Panc1 (cell line): ENCODE results near the gene TCHP. TPM values are rescaled to one million over a fixed set of nuclear protein-coding genes. Genes with fewer than 3 reads are reported as not detected.
"Not testable (repeated sequence)": the region's sequence is repeated elsewhere in the genome, so short reads cannot be mapped to it uniquely, and the experiment has no call there.

Source experiments
- ATAC-seq: fragments of 200-7000 bp; cut with Tn5 transposase; 2 replicates; pipeline ENCODE4 v1.9.1; 2020; ENCODE audit warnings: mild to moderate bottlenecking, moderate library complexity
- BruUV-seq: library from RNA; stranded (reverse); fragments of 400-500 nt; replicated peaks from 2 replicates; lab custom pipeline; 2021; lab: Mats Ljungman, UMichigan
- CTCF ChIA-PET: fragments of 300-600 bp; sonication (Branson Sonifier 250); formaldehyde crosslinking; loops from one replicate; lab custom pipeline; 2022; ENCODE audit warnings: antibody characterized with exemption; lab: Charles Lee
- POLR2A ChIA-PET: fragments of 300-600 bp; sonication (Branson Sonifier 250); formaldehyde crosslinking; loops from one replicate; lab custom pipeline; 2022; ENCODE audit warnings: antibody characterized with exemption; lab: Charles Lee
- DNase-seq: peaks from one replicate; pipeline ENCODE4 v3.0.0-alpha.2; 2010; ENCODE audit warnings: low read depth, low spot score
- H3K27ac ChIP-seq: 2 replicates; pipeline ENCODE4 v1.5.1; 2011; ENCODE audit warnings: mild to moderate bottlenecking, low read length, inconsistent platforms
- H3K27me3 ChIP-seq: fragments of 200-500 bp; sonication (Bioruptor generic); 2 replicates; pipeline ENCODE4 v1.6.0; 2014; ENCODE audit warnings: low read length, inconsistent platforms; ENCODE audit not compliant: control insufficient read depth, insufficient read depth
- H3K36me3 ChIP-seq: fragments of 200-500 bp; sonication (Bioruptor generic); 2 replicates; pipeline ENCODE4 v1.5.1; 2014; ENCODE audit warnings: inconsistent platforms, mild to moderate bottlenecking, low read length, moderate library complexity; ENCODE audit not compliant: control insufficient read depth, insufficient read depth
- H3K4me1 ChIP-seq: 2 replicates; pipeline ENCODE4 v1.5.1; 2011; ENCODE audit warnings: inconsistent platforms, mild to moderate bottlenecking, low read length, moderate library complexity; ENCODE audit not compliant: control insufficient read depth, insufficient read depth
- H3K4me3 ChIP-seq, 2 experiments: 2 replicates each; pipeline ENCODE4 v1.5.1; 2011 to 2012; ENCODE audit warnings: low read depth in 2 of 2, low read length in 2 of 2, mild to moderate bottlenecking in 2 of 2, inconsistent platforms in 1 of 2, moderate library complexity in 1 of 2
- H3K9me3 ChIP-seq: fragments of 200-500 bp; sonication (Bioruptor generic); 2 replicates; pipeline ENCODE4 v1.5.1; 2014; ENCODE audit warnings: low read depth, mild to moderate bottlenecking, inconsistent platforms, low read length, moderate library complexity; ENCODE audit not compliant: control insufficient read depth, insufficient read depth
- CTCF ChIP-seq: fragments of 450-650 bp; IDR thresholded peaks from 2 replicates; pipeline ENCODE4 v1.5.1; 2017; ENCODE audit warnings: mild to moderate bottlenecking
- POLR2AphosphoS5 ChIP-seq: IDR thresholded peaks from 2 replicates; pipeline ENCODE4 v1.6.1; 2012; ENCODE audit warnings: mild to moderate bottlenecking, low read depth, low read length, moderate library complexity
- REST ChIP-seq, 2 experiments: IDR thresholded peaks; 2 replicates each; pipeline ENCODE4 v1.6.1; 2011 to 2012; ENCODE audit warnings: low read depth in 2 of 2, control low read depth in 1 of 2, low read length in 1 of 2, mild to moderate bottlenecking in 1 of 2, moderate library complexity in 1 of 2; ENCODE audit not compliant: insufficient read depth in 1 of 2
- SIN3A ChIP-seq: IDR thresholded peaks from 2 replicates; pipeline ENCODE4 v1.6.1; 2012; ENCODE audit warnings: low read depth, mild to moderate bottlenecking, low read length, moderate library complexity, borderline replicate concordance; ENCODE audit not compliant: insufficient read depth
- TCF7L2 ChIP-seq: IDR thresholded peaks from 2 replicates; pipeline ENCODE4 v1.6.1; 2011; ENCODE audit warnings: mild to moderate bottlenecking, low read depth, low read length, inconsistent platforms
- in situ Hi-C: cut with HindIII; loops from 2 replicates; pipeline ENCODE4 v1.10.0; 2016; ENCODE audit warnings: low sequenced_read_pairs, low pct_unique_long_range_greater_than_20kb
- intact Hi-C: fragments of 100-400 bp; cut with micrococcal nuclease; formaldehyde crosslinking; loops from one replicate; pipeline ENCODE4 v1.10.0; 2022; ENCODE audit not compliant: unreplicated experiment
- total RNA-seq: library from RNA; stranded (reverse); gene quantifications from one replicate; pipeline ENCODE4 v1.2.1, GENCODE V29; 2021; ENCODE audit not compliant: unreplicated experiment

The TCHP gene
- total RNA-seq, 1 experiment from 2014 or later = 25.0 TPM

- Histone ChIP-seq H3K4me1 (no peaks in the 10 kb centered on the region), H3K4me3 (no peak overlapping the region), H3K27ac (no peak overlapping the region), H3K9me3 (no peaks in the 10 kb centered on the region), H3K27me3 (no peaks in the 10 kb centered on the region), H3K36me3 (no peaks in the 10 kb centered on the region)
- TF ChIP-seq SIN3A (no peak), REST (IDR thresholded peaks at IDR 0.05; ENCODE audit: insufficient read depth in 1 of 2, low read depth in 2 of 2, low read length in 1 of 2) (no peak), TCF7L2 (no peak), POLR2AphosphoS5 (no peak)
- in situ Hi-C loops (no loop called here), intact Hi-C loops (no loop called here)
- no peak for DNase-seq
- ChIA-PET POLR2A (no interaction called here), CTCF (no interaction called here)
- no TSS peak for BruUV-seq
- ATAC-seq = no peak
These were observed 9.4 kb upstream of the TCHP start for GRCh38 chr12:109890620-109891170.

- POLR2A ChIA-PET, in situ Hi-C loops, BruUV-seq, H3K9me3 ChIP-seq, H3K36me3 ChIP-seq, ATAC-seq, intact Hi-C loops, H3K4me1 ChIP-seq, CTCF ChIA-PET, DNase-seq, H3K27me3 ChIP-seq, H3K27ac ChIP-seq, H3K4me3 ChIP-seq: not testable (repeated sequence)
These were observed 8.3 kb upstream of the TCHP start for GRCh38 chr12:109891731-109892130.

GRCh38 chr12:109892165-109892715 lies 7.8 kb upstream of the TCHP start:
- DNase-seq (no peak), ATAC-seq (no peak)
- no peak overlapping the region for H3K4me3 ChIP-seq
- POLR2A ChIA-PET = no interaction called here
- no peaks in the 10 kb centered on the region for H3K9me3 ChIP-seq
- in situ Hi-C loops (no loop called here), intact Hi-C loops (no loop called here)
- no peak for TF ChIP-seq SIN3A
- TF ChIP-seq CTCF = no peak
- no peak for TF ChIP-seq POLR2AphosphoS5
- no peak for TF ChIP-seq REST (IDR thresholded peaks at IDR 0.05; ENCODE audit: insufficient read depth in 1 of 2, low read depth in 2 of 2, low read length in 1 of 2)
- no peak for TF ChIP-seq TCF7L2
- H3K36me3 ChIP-seq = no peaks in the 10 kb centered on the region
- H3K27ac ChIP-seq = no peak overlapping the region
- H3K27me3 ChIP-seq = no peaks in the 10 kb centered on the region
- no peaks in the 10 kb centered on the region for H3K4me1 ChIP-seq
- no TSS peak for BruUV-seq
- CTCF ChIA-PET = no interaction called here
